ENCODE data around the gene ASF1B.

ASF1B gene

DNA sequence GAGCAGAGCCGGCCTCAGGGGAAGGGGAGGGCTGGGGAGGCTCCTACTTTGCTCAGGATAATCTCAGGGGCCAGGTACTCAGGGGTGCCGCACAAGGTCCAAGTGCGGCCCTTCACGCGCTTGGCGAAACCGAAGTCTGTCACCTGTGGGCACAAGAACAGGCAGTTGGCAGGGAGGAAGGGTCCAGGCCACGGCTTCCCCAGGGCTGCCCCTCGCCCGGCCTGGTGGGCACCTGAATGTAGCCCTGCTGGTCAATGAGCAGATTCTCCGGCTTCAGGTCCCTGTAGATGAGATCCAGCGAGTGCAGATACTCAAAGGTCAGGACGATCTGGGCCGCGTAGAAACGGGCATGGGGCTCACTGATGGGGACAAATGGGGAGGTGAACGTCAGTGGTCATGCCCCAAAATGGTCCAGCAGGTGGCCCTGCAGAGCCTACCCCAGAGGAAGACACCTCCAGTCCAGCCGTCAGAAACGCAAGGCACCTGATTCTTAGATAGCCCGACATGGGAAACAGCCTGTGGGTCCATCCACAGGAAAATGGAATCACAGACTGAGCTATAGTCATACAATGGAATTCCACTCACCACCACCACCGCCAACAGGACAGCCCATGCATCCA lies 38.7 kb downstream of the ASF1B start:
- TF ChIP-seq, protein P1, sequence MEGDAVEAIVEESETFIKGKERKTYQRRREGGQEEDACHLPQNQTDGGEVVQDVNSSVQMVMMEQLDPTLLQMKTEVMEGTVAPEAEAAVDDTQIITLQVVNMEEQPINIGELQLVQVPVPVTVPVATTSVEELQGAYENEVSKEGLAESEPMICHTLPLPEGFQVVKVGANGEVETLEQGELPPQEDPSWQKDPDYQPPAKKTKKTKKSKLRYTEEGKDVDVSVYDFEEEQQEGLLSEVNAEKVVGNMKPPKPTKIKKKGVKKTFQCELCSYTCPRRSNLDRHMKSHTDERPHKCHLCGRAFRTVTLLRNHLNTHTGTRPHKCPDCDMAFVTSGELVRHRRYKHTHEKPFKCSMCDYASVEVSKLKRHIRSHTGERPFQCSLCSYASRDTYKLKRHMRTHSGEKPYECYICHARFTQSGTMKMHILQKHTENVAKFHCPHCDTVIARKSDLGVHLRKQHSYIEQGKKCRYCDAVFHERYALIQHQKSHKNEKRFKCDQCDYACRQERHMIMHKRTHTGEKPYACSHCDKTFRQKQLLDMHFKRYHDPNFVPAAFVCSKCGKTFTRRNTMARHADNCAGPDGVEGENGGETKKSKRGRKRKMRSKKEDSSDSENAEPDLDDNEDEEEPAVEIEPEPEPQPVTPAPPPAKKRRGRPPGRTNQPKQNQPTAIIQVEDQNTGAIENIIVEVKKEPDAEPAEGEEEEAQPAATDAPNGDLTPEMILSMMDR (IDR thresholded peaks at IDR 0.05; ENCODE audit: unreplicated experiment in 3 of 3), result no peak
- peaks cover 49% of the 10 kb centered on the region for H3K36me3 Mint-ChIP-seq (ENCODE audit: low read depth)

DNA sequence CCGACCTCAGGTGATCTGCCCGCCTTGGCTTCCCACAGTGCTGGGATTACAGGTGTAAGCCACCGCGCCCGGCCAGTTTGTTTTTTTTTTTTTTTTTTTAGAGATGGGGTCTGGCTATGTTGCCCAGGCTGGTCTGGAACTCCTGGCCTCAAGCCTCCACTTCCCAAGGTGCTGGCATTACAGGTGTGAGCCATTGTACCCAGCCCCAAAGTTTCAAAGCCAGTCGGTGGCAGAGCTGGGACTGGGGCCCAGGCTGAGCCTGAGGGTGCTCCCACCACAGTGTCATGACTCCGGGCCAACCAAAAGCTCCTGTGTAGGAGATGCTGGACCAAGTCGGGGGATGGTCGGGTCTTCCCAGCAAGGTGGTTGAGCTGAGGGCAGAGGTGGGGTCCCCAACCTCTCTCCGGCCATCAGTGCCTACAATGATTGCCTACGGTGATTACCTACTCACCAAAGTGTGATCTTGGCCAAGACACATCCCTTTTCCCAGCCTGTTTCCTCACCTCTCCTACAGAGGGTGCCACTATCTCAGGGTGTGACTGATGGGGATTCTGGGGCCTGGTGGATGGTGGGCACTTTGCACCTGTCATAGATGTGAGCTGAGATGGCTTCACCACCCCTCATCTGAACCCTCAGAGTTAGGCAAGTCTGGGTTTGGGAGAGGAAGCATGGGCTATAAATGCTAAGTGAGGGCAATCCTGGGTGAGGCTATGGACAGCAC lies 40.0 kb downstream of the ASF1B start:
- Mint-ChIP-seq H3K4me3 (no peak overlapping the region), H3K27me3 (ENCODE audit: low read depth) (no peaks in the 10 kb centered on the region), H3K36me3 (ENCODE audit: low read depth) (peaks cover 45% of the 10 kb centered on the region), H3K9me3 (peaks cover 11% of the 10 kb centered on the region), H3K27ac (no peak overlapping the region), H3K4me1 (peaks cover 7% of the 10 kb centered on the region)
- TF ChIP-seq, protein P1 (IDR thresholded peaks at IDR 0.05; ENCODE audit: unreplicated experiment in 3 of 3), result no peak

More for the DNA sequence above, 38.7 kb downstream of the ASF1B start:
- Mint-ChIP-seq H3K27me3 (ENCODE audit: low read depth) (no peaks in the 10 kb centered on the region), H3K4me1 (no peaks in the 10 kb centered on the region), H3K27ac (no peak overlapping the region), H3K9me3 (peaks cover 11% of the 10 kb centered on the region), H3K4me3 (no peak overlapping the region)

DNA sequence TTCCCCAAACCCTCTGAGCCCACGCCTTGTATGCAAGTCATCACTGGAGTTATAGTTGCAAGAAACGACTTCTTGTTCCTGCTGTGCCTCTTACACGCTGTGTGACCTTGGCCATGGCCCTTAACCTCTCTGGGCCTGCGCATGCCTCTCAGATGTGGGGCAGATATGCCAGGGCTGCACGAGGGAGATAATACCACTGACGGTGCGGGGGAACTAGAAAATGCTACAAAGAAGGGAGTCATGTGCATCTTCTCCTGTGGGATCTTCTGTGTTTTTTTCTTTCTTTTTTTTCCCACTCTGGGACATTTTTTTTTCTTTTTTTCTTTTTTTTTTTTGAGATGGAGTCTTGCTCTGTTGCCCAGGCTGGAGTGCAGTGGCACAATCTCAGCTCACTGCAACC lies 41.5 kb downstream of the ASF1B start:
- peaks cover 39% of the 10 kb centered on the region for H3K36me3 Mint-ChIP-seq (ENCODE audit: low read depth)
- peaks cover 9% of the 10 kb centered on the region for H3K4me1 Mint-ChIP-seq
- TF ChIP-seq, protein P1 (IDR thresholded peaks at IDR 0.05; ENCODE audit: unreplicated experiment in 3 of 3), result no peak
- H3K27ac Mint-ChIP-seq, result peak overlapping the region in 1 of 3 experiments; percentile 26
- peak overlapping the region in 2 of 3 experiments; percentile 42 to 66 for H3K4me3 Mint-ChIP-seq
- peaks cover 11% of the 10 kb centered on the region for H3K9me3 Mint-ChIP-seq
- H3K27me3 Mint-ChIP-seq (ENCODE audit: low read depth), result no peaks in the 10 kb centered on the region

DNA sequence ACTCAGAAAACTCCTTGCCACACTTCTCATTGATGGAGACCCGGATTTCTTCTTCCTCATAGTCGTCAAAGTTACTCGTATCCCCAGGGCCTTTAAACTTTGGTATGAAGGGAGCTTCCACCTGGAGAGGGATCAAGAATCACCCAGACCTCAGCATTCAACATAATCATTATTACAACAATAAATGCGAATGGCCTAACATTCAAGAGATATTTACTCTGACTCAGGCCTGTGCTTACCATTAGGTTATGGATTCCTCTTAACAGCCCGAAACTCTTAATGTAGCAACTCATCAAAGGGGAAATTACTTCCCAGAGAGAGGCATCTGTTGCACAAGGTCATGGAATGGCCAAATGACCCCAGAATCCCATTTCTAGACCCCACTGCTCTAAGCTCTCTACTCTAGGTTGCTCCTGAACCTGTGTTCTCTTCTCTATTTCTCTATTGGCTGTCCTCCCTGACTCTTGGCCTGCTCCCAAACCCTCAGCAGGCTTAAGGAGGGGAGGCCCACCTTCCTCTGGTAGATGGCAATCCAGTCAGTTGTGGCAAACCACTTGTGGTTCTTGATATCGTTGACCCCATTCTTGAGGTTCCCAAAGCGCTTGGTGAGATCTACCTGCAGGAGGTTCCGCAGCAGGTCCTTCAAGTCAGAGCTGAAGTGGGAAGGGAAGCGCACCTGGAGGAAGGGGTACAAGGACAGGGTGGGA lies 43.1 kb downstream of the ASF1B start:
- H3K4me1 Mint-ChIP-seq, result peaks cover 15% of the 10 kb centered on the region
- peak overlapping the region; percentile 31 to 66 (median 64) for H3K27ac Mint-ChIP-seq
- H3K36me3 Mint-ChIP-seq (ENCODE audit: low read depth), result peaks cover 49% of the 10 kb centered on the region
- H3K9me3 Mint-ChIP-seq, result peaks cover 11% of the 10 kb centered on the region
- peak overlapping the region; percentile 62 to 80 (median 68) for H3K4me3 Mint-ChIP-seq
- TF ChIP-seq, protein P1 (IDR thresholded peaks at IDR 0.05; ENCODE audit: unreplicated experiment in 3 of 3), result no peak
- H3K27me3 Mint-ChIP-seq (ENCODE audit: low read depth), result no peaks in the 10 kb centered on the region

DNA sequence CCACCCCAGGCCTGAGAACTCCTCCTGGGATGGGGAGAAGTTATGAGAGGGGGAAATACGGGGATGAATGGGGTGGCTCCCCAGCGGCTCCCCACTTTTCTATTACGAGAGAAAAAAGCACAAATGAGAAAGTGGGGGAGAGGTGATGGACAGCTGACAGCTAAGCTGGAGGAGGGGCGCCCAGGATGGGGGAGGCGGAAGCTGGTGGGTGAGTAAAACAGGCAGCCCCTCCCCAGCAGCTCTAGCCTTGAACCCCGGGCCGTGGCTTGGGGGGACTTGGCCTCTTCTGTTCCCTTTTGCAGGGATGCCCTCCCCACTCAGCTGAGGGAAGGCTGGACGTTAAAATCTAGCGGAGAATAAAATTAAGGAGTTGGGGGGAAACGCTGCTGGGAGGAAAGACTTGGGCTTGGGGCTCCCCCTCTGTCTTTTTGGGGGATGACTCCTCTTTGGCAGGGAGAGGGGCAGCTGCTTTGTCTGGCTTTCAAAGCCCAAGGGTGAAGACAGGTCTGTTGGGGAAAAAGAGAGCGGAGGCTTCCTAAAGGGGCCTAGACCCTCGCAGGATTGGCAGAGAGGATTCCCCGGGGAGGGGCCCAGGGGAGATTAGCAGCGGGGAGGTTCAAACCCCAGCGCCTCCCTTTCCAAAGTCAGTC lies 44.5 kb downstream of the ASF1B start:
- Mint-ChIP-seq H3K27ac (peak overlapping the region; percentile 94 to 95 (median 95)), H3K27me3 (ENCODE audit: low read depth) (no peaks in the 10 kb centered on the region), H3K4me1 (peaks cover 15% of the 10 kb centered on the region), H3K4me3 (peak overlapping the region; percentile 98 to 100 (median 100)), H3K9me3 (peaks cover 11% of the 10 kb centered on the region), H3K36me3 (ENCODE audit: low read depth) (peaks cover 46% of the 10 kb centered on the region)
- TF ChIP-seq, protein P1 (IDR thresholded peaks at IDR 0.05; ENCODE audit: unreplicated experiment in 3 of 3), result no peak

Measured in nephron (organoid).